Measurements from ENCODE around the gene LRRC36. TPM values are rescaled to one million over a fixed set of nuclear protein-coding genes. Genes with fewer than 3 reads are reported as not detected.

Gene LRRC36
- total RNA-seq, 3 donors from 2014 or later, result 0.90 to 1.5 TPM; not detected in 1

- ATAC-seq, result no peak
- no peaks in the 10 kb centered on the region for H3K9me3 ChIP-seq
- peaks cover 40% of the 10 kb centered on the region for H3K4me1 ChIP-seq (ENCODE audit: low read depth)
- DNase-seq, result peak in 2 of 3 donors; percentile 42 to 64
- intact Hi-C loops (cut with DNase I, micrococcal nuclease), result no loop called here
- TF ChIP-seq CTCF (IDR thresholded peaks at IDR 0.05), result no peak
- no peak overlapping the region for H3K4me3 ChIP-seq
- H3K36me3 ChIP-seq (ENCODE audit: low read depth), result no peaks in the 10 kb centered on the region
Measured at GRCh38 chr16:67397036-67397801, 70.6 kb downstream of the LRRC36 start.

- intact Hi-C loops (cut with DNase I, micrococcal nuclease), result no loop called here
- Histone ChIP-seq H3K9me3 (no peaks in the 10 kb centered on the region), H3K4me3 (no peak overlapping the region), H3K4me1 (ENCODE audit: low read depth) (peaks cover 35% of the 10 kb centered on the region), H3K36me3 (ENCODE audit: low read depth) (no peaks in the 10 kb centered on the region)
- DNase-seq (no peak), ATAC-seq (no peak)
- no peak for TF ChIP-seq CTCF (IDR thresholded peaks at IDR 0.05)
Measured at GRCh38 chr16:67397812-67398545, 71.4 kb downstream of the LRRC36 start.

- intact Hi-C loops (cut with DNase I, micrococcal nuclease), result no loop called here
- ATAC-seq, result no peak
- no peak for TF ChIP-seq CTCF (IDR thresholded peaks at IDR 0.05)
Measured at GRCh38 chr16:67398546-67399217, 72.1 kb downstream of the LRRC36 start.

GRCh38 chr16:67399218-67399733 lies 72.7 kb downstream of the LRRC36 start:
- intact Hi-C loops (cut with DNase I, micrococcal nuclease), result no loop called here
- peak; percentile 73 for TF ChIP-seq CTCF (IDR thresholded peaks at IDR 0.05)
- Histone ChIP-seq H3K36me3 (ENCODE audit: low read depth) (no peaks in the 10 kb centered on the region), H3K9me3 (no peaks in the 10 kb centered on the region), H3K4me1 (ENCODE audit: low read depth) (peaks cover 34% of the 10 kb centered on the region), H3K4me3 (no peak overlapping the region)
- peak; percentile 35 for ATAC-seq
- peak in 2 of 3 donors; percentile 56 to 68 for DNase-seq

More at GRCh38 chr16:67398546-67399217, 72.1 kb downstream of the LRRC36 start:
- DNase-seq, result no peak
- Histone ChIP-seq H3K36me3 (ENCODE audit: low read depth) (no peaks in the 10 kb centered on the region), H3K9me3 (no peaks in the 10 kb centered on the region), H3K4me3 (no peak overlapping the region), H3K4me1 (ENCODE audit: low read depth) (peaks cover 34% of the 10 kb centered on the region)
